DMS153 treated with DMSO at 0.1 percent for 48 hours (cell line): ENCODE measurements around the gene P4HTM.

ENCODE experiments used
- DNase-seq: peaks from one replicate; lab custom pipeline; 2025; ENCODE audit not compliant: unreplicated experiment; lab: John Stamatoyannopoulos, UW

P4HTM gene

GRCh38 chr3:48989796-48990635 lies at the start of gene P4HTM:
Gene P4HTM, plus strand, starts transcription at chr3:48990241. Its CDS starts 16 bp downstream, at chr3:48990257.
- DNase-seq: no peak

- no peak for DNase-seq
These were observed 44.6 kb upstream of the P4HTM start for GRCh38 chr3:48945432-48945831.

DNA sequence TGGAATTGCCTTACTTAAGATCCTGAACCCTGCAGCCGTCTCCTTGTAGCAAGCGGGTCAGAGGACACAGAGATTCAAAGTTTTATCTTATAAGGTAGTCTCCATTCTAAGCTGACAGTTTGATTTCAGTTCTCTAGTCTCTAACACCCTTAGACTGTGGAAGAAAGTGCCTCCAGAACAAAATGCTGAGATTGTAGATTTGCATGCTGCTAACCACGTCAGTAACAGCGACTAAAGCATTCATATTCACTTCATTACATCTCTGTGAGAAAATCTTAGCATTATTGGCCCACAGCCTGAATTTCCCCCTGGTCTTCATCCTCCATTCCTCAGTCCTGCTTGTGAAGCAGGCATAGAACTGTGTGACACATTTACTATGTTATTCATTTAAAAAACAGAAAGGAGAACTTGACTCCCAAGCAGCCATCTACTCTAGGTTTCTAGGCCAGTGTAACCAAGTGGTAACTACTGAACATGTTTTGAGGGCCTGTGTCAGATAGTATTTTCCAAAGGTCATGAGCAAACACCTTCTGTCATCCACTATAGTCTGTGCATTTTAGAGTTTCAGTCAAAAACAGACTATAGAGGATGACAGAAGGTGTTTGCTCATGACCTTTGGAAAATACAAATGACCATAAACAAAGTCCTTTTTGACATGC lies 44.0 kb upstream of the P4HTM start:
- DNase-seq: no peak

DNA sequence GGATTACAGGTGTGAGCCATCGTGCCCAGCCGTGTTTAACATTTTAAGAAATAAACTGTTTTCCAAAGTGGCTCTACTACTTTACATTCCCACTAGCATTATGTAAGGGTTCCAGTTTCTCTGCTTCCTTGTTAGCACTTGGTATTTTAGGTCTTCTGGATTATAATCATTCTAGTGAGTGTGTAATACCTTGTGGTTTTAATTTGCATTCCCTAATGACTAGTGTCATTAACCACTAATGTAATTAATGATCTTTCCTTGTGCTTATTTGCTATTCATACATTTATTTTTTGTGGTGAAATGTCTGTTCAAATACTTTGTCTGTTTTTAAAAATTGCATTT lies 40.7 kb upstream of the P4HTM start:
- no peak for DNase-seq

DNA sequence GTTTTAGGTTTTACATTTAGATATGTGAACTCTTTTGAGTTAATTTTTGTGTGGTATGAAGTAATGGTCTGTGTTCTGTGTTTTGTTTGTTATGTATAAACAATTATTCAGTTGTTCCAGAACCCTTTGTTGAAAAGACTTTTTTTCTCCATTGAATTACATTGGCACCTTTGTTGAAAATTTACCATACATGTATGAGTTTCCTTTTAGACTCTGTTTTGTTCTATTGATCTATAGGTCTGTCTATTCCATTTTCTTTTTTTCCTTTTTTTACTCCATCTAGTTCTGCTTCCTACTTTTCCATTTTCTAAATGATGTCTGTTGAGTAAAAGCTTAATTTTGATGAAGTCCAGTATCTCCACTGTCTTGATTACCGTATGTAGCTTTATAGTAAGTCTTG lies 40.0 kb upstream of the P4HTM start:
- no peak for DNase-seq

DNA sequence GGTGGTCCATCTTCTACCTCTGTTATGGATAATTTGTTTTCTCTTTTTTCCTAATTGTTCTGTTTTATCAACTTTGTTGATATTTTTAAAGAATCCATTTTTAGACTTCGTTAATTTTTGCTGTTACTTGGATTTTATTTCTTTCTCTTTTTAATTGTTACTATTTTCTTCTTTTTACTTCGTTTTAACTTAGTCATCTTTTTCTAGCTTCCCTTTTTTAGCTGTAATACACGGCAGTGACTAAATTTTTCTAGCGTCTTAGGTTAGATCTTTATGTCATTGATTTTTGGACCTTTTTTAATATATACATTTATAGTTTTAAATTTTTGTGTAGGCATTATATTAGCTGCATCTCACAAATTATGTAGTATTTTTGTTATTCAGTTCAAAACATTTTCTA lies 38.3 kb upstream of the P4HTM start:
- no peak for DNase-seq

GRCh38 chr3:48952510-48953118 lies 37.4 kb upstream of the P4HTM start:
- no peak for DNase-seq

- DNase-seq: no peak
These were observed 32.9 kb upstream of the P4HTM start for GRCh38 chr3:48957006-48957705.

- no peak for DNase-seq
These were observed 29.1 kb upstream of the P4HTM start for GRCh38 chr3:48960841-48961413.

DNA sequence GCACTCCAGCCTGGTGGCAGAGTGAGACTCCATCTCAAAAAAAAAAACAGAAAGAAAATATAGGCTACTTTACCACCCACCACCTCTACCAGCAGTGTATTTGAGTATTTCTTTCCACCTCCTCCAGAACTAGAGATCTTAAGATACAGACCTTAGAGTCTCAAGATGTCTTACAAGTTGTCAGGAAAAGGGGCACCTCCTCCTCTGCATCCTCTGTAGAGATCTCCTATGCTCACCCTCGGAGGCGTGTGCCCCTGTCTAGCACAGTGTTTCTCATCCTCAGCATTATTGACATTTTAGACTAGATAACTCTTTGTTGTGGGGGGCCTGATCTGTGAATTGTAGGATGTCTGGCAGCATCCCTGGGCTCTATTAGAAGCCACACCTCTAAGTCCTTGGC lies 27.7 kb upstream of the P4HTM start:
- DNase-seq: no peak

GRCh38 chr3:48962939-48963338 lies 27.1 kb upstream of the P4HTM start:
- DNase-seq: no peak

DNA sequence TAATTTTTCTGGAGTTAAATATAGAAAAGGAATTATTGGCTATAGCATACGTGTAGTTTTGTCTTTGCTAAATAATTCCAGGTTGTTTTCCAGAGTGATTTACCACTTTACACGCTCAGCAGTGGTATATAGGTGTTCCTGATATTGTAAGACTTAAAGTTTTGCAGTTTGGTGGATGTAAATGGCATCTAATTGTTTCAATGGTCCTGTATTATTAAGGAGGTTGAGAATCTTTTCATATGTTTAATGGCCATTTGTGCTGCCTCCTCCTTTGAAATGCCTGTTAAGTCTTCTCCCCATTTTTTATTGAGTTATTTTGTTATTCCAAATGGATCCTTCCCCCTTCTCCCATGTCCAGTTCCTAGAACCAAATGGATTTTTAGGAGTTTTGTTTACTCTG lies 26.4 kb upstream of the P4HTM start:
- no peak for DNase-seq

- DNase-seq: no peak
These were observed 23.7 kb upstream of the P4HTM start for GRCh38 chr3:48966367-48966766.

GRCh38 chr3:48966876-48967361 lies 23.1 kb upstream of the P4HTM start:
- no peak for DNase-seq

DNA sequence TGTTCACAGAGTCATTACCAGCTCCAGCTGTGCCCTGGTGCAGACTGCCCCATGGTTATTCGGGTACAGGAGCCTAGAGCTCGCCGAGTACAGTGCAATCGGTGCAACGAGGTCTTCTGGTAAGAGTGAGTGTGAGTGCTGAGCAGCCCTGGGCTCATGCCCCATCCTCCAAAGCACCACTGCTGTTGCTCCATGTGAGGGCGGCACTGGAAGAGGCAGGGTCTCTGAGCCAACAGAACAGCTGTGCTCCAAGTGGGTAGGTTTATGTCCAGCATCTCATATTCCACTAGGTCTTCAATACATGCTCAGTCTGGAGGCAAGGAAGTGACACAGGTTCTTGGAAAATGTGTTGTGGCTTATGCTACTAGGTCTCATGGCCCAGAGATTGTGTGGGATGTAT lies 19.5 kb upstream of the P4HTM start:
- DNase-seq: no peak

- DNase-seq: no peak
These were observed 15.8 kb upstream of the P4HTM start for GRCh38 chr3:48974076-48974864.

DNA sequence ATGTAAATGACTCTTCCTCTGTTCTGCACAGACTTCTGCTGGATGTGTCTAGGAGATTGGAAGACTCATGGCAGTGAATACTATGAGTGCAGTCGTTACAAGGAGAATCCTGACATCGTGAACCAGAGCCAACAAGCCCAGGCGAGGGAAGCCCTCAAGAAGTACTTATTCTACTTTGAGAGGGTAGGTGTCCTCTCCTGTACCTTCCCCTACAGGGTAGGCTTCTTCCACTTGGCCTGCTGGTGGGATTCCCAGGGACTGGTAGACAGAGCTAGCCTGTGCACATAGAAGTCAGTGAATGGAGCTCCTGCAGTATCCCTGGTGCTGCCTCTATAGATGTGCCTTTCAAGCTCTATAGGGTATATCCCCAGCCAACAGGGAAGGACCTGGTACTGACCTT lies 10.6 kb upstream of the P4HTM start:
- no peak for DNase-seq

DNA sequence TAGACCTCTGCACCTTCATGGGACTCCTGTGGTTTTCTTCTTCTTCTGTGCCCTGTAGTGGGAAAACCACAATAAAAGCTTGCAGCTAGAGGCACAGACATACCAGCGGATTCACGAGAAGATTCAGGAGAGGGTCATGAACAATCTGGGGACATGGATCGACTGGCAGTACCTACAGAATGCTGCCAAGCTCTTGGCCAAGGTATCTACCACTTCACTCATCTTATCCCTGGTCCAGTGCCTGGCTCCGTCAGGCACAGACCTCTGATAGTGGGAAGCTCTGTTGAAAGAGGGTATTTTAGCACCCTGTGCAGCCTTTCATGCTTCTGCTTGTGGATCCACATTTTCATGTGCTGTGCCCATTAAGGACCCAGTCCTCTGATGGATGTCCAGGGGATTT lies 9.7 kb upstream of the P4HTM start:
- DNase-seq: no peak

GRCh38 chr3:48982016-48982415 lies 8.0 kb upstream of the P4HTM start:
- DNase-seq: no peak

DNA sequence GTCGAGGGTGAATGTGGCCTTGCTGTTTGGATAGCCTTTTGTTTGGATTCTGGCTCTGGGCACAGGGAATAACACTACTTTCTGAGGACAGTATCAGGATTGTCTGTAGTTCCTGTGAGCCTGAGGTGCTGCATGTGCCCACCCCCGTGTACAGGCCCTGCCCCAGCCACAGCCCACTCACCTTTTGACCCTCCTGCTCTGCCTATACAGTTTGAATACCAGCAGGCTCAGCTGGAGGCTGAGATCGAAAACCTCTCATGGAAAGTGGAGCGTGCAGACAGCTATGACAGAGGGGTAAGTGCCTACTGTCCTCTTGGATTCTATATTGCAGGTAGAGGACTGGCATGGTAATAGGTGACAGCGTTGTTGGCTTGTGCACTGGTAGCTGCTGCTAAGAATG lies 7.4 kb upstream of the P4HTM start:
- DNase-seq: no peak
